Effector memory CD8-positive, alpha-beta T cell (primary cell): Measurements from ENCODE around the gene SNAP47.

ENCODE experiments used
- ATAC-seq: fragments of 150-1000 bp; cut with Tn5 transposase; replicated peaks from 2 replicates; pipeline ENCODE4 v1.10.0; 2021; ENCODE audit warnings: mild to moderate bottlenecking, moderate library complexity
- DNase-seq, 3 experiments: peaks; one replicate each; pipeline ENCODE4 v3.0.0; 2021
- H3K27ac Mint-ChIP-seq, 2 donors: one replicate each; pipeline ENCODE4 v1.8.0; 2022; ENCODE audit warnings: mild to moderate bottlenecking in 2 of 2, mixed read lengths in 2 of 2, moderate library complexity in 2 of 2
- H3K27me3 Mint-ChIP-seq, 2 donors: one replicate each; pipeline ENCODE4 v1.8.0; 2022; ENCODE audit warnings: mixed read lengths in 2 of 2
- H3K36me3 Mint-ChIP-seq: one replicate; pipeline ENCODE4 v1.8.0; 2022; ENCODE audit warnings: mild to moderate bottlenecking, moderate library complexity, mixed read lengths; ENCODE audit not compliant: insufficient read depth
- H3K4me1 Mint-ChIP-seq, 2 donors: one replicate each; pipeline ENCODE4 v1.8.0; 2022; ENCODE audit warnings: low read depth in 2 of 2, mixed read lengths in 2 of 2
- H3K4me3 Mint-ChIP-seq, 2 donors: one replicate each; pipeline ENCODE4 v1.8.0; 2022; ENCODE audit warnings: mild to moderate bottlenecking in 2 of 2, mixed read lengths in 2 of 2, moderate library complexity in 2 of 2
- H3K9me3 Mint-ChIP-seq, 2 donors: one replicate each; pipeline ENCODE4 v1.8.0; 2022; ENCODE audit warnings: mixed read lengths in 2 of 2

SNAP47 gene

DNA sequence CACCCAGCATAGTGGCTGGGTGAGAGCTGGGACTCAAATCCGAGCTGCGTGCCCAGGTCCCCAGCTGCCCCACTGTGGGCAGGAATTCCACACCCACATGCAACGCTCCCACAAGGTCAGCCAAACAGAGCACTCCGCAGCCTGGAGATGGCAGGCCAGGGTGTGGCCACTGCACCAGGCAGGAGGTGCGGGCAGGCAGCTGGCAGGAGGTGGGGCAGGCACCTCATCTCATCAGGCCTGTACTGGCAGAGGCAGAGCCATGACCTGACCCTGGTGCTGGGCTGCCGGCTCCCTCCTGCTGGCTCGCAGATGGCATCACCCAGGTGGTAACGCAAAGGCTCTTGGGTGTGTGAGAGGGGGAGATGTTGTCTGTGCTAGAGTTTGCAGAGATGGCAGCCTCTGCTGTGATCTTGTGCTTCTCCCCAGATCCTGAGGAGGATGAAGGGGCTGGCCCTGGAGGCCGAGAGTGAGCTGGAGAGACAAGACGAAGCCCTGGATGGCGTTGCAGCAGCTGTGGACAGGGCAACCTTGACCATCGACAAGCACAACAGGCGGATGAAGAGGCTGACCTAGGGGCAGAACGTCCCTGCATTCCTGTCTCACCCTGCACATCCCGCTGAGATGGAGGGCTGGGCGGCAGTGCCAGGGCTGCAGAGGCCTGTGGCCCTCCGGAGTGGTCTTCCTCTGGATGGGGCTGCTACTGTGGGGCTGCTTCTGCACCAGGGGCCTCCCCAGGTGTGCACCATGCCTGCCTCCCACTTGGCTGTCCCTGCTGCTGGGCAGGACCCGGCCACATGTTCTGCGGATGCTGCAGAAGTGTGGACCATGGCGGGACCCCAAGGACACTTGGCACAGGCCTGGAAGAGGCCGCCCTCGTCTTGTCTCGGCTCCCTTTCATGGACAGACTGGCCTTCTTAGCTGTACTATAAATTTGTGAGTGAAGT, 45.1 kb downstream of the SNAP47 start:
- H3K36me3 Mint-ChIP-seq = peaks cover 8% of the 10 kb centered on the region

DNA sequence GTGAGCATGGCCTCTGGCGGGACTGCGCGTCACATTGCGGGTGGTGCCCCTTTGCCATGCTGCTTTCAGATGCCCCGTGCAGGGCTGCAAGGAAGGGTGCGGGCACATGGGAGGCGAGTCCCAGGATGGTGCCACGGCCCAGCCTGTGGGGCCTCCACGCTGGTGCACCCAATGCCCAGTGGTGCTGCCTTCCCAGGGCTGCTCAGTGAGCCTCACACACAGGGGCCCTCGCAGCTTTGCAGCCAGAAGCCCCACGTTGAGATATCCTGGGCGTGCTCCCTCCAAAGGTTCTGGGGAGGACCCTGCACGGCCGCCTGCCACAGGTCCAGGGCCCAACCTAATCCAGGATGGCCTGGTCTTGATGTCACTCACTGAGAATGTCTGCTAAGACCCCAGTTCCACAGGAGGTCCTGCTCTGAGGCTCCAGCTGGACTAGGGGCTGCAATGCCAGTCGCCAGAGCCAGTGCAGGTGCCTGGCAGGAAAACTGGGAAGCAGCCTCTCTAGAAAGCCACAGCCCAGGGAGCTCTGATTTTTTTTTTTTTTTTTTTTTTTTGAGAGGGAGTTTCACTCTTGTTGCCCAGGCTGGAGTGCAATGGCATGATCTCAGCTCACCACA, 46.2 kb downstream of the SNAP47 start:
- H3K27me3 Mint-ChIP-seq = no peaks in the 10 kb centered on the region

More for the DNA sequence above, 45.1 kb downstream of the SNAP47 start:
- Mint-ChIP-seq H3K27ac (no peak overlapping the region), H3K4me1 (peaks cover 9 to 16% of the 10 kb centered on the region in 2 donors), H3K9me3 (no peaks in the 10 kb centered on the region), H3K4me3 (no peak overlapping the region), H3K27me3 (no peaks in the 10 kb centered on the region)
- no peak for ATAC-seq
- no peak for DNase-seq

GRCh38 chr1:227782226-227782625, 47.0 kb downstream of the SNAP47 start:
- Mint-ChIP-seq H3K9me3 (no peaks in the 10 kb centered on the region), H3K27ac (no peak overlapping the region), H3K4me3 (no peak overlapping the region), H3K4me1 (peaks cover 10 to 11% of the 10 kb centered on the region in 2 donors), H3K27me3 (no peaks in the 10 kb centered on the region), H3K36me3 (peaks cover 14% of the 10 kb centered on the region)
- DNase-seq (no peak), ATAC-seq (no peak)

More for the DNA sequence above, 46.2 kb downstream of the SNAP47 start:
- Mint-ChIP-seq H3K4me1 (peaks cover 10 to 11% of the 10 kb centered on the region in 2 donors), H3K4me3 (no peak overlapping the region), H3K27ac (no peak overlapping the region), H3K9me3 (no peaks in the 10 kb centered on the region), H3K36me3 (peaks cover 11% of the 10 kb centered on the region)
- no peak for DNase-seq
- no peak for ATAC-seq

GRCh38 chr1:227785094-227785804, 50.0 kb downstream of the SNAP47 start:
- ATAC-seq (no peak), DNase-seq (no peak)
- Mint-ChIP-seq H3K27me3 (no peaks in the 10 kb centered on the region), H3K9me3 (no peaks in the 10 kb centered on the region), H3K36me3 (peaks cover 31% of the 10 kb centered on the region), H3K4me3 (no peak overlapping the region), H3K27ac (no peak overlapping the region), H3K4me1 (peaks cover 14 to 20% of the 10 kb centered on the region in 2 donors)

GRCh38 chr1:227785805-227786671, 50.8 kb downstream of the SNAP47 start:
- DNase-seq (no peak), ATAC-seq (no peak)
- Mint-ChIP-seq H3K9me3 (no peaks in the 10 kb centered on the region), H3K4me3 (peak overlapping the region; percentile 83), H3K36me3 (peaks cover 26% of the 10 kb centered on the region), H3K27ac (no peak overlapping the region), H3K27me3 (no peaks in the 10 kb centered on the region), H3K4me1 (peaks cover 14 to 20% of the 10 kb centered on the region in 2 donors)

DNA sequence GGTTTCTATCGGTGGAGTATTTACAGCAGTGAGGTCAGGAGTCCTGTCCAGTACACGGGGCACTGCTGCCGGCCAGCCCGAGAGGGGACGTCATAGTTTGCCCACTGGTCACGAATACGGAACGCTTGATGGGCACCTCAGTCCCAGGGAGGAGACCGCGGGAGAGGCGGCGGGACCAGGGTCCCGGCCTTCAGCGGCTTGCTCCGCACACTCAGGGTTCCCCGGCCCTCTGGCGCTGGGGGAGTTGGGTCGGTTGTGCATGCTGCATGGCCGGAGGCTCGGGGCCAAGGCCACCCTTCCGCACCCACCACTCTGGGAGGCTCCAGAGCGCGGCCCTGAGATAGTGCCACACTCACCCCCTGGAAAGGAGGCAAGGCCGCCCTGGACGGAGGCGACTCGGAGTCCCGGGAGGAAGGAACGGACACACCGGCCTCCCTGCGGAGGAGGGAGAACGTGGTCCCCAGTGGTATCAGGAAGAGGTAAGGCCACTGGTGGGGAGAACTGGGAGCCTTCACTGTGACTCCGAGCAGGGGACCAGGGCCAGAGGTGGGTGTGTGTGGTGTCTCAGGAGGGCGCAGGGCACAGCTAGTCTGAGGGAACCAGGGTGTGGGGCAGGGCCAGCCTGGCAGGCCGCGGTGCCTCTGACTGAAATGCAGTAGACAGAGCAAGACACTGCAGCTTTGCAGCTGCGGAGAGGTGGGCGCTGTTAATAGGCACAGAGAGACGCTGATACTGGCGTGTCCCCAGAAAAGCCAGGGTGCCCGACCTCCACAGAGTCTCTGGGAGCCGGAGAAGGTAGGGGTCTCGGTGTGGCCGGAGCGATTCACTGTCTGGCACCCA, 51.7 kb downstream of the SNAP47 start:
- Mint-ChIP-seq H3K27ac (peak overlapping the region; percentile 75 to 79), H3K27me3 (no peaks in the 10 kb centered on the region), H3K36me3 (peaks cover 23% of the 10 kb centered on the region), H3K4me3 (peak overlapping the region; percentile 83), H3K4me1 (peaks cover 14 to 20% of the 10 kb centered on the region in 2 donors), H3K9me3 (no peaks in the 10 kb centered on the region)
- no peak for DNase-seq
- ATAC-seq = no peak

DNA sequence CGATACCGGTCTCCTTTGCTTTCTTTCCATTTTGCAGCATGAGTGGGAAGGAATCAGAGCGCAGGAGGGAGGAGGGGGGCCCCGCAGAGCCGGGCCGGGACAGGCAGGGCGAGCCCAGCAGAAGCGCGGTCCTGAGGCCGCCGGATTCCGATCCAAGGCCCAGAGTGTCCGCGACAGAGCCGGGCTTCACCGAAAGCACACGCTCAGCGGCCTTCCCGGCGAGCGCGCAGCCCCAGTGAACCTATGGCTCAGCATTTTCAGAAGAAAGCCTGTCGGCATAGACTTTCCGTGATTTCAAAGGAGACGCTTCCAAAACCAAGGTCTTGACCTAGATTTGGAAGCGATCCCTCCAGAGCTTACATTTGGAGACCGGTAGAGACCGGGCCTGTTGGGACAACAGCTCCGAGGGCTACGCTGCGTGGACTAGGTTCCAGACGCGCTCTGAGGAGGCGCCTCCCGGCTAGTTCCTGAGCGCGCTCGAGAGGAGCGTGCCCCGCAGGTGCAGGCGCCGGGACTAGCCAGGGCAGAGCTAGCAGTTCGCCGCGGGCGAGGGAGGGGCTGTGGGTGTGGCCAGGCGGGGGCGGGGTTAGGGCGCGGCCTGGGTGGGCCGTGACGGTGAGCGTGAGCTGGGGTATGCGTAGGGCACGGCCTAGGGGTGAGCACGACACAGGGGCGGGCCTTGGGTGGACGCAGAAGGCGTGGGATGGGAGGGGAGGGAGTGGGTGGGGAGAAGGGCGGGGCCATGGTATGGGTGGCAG, 52.5 kb downstream of the SNAP47 start:
- Mint-ChIP-seq H3K27me3 (no peaks in the 10 kb centered on the region), H3K9me3 (no peaks in the 10 kb centered on the region), H3K4me1 (peaks cover 14 to 22% of the 10 kb centered on the region in 2 donors), H3K27ac (peak overlapping the region; percentile 75 to 79), H3K36me3 (peaks cover 23% of the 10 kb centered on the region), H3K4me3 (peak overlapping the region; percentile 83)
- ATAC-seq (peak; percentile 90), DNase-seq (peak; percentile 80 to 87 (median 83))

DNA sequence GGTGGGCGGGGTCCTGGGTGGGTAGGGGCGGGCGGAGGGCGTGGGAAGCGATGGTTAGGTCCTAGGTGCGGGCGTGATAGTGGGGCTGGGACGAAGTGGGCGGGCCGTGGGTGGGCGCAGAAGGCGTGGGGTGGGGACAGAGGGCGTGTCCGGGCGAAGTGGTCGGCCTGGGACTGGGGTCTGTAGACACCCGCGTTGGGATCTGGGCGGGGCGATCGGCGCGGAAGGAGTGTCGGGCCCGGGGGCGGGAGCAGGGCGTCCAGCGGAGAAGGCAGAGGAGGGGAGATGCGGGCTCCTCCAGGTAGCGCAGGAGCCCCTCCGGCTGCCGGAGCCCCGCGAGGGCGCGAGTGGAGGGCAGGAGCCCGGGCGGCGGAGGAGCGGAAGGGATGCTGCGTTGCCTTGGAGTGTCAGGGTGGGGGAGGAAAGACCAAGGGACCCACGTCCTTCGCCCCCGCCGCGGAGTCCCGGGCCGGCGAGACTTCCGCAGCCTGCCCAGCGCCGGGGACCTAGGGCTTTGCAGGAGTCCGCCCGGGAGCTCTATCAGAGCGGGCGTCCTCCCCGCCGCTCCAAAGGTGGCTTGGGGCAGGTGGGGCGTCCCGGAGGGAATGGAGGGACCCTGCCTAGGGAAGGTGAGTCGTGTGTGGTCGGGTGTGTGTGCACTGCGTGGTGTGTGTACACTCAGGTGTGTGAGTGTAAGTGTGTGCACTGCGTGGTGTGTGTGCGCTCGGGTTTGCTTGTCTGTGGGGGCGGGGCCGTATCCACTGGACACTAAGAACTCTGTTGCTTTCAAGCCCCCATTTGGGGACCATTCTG, 53.2 kb downstream of the SNAP47 start:
- Mint-ChIP-seq H3K36me3 (peaks cover 23% of the 10 kb centered on the region), H3K27ac (peak overlapping the region; percentile 75 to 79), H3K9me3 (no peaks in the 10 kb centered on the region), H3K4me1 (peaks cover 14 to 22% of the 10 kb centered on the region in 2 donors), H3K4me3 (peak overlapping the region; percentile 83), H3K27me3 (no peaks in the 10 kb centered on the region)
- DNase-seq (peak; percentile 58 to 63 (median 61)), ATAC-seq (peak; percentile 59)

DNA sequence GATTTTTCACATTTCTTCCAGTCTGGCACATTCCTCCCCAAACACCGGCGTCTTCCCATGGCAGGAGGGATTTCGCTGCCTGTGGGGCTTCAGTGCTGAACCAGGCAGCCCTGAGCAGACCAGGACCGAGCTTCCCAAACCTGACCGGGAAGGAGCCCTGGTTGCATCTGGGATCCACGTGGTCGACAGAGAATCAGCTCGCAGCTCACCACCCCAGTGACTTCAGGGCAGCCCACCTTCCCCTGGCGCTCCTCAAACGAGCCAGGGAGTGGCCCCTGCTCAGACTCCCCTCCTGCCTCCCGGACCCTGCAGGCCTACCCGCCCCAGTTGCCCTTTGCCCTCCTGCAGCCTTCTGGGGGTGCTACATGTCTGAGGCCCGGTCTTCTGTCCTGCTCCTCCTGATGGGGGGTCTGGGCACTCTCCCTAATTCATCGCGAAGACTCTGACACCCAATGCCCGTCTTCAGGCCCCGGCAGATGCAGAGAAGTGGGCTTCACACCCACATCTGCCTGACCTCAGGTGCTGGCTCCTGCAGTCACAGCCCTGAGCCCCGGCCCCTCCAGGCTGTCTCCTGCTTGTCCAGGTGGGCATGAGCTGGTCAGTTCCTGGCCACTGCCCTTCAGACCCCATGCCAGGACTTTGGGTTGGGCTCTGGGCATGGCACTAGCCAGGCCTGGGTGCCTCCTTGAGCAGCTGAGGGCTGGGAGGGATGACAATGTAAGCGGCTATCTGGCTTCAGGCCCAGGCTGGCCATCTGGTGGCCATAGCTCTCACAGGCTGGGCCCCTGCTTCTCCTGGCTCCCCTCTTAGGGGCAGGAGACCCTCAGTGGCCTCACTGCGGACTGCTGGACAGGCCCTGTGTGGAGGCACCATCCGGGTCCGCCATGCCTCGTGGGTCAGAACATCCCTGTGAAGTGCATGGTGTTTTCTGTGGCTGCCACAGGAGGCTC, 54.1 kb downstream of the SNAP47 start:
- no peak for ATAC-seq
- H3K27ac Mint-ChIP-seq = peak overlapping the region in 1 of 2 donors; percentile 79
- H3K9me3 Mint-ChIP-seq = no peaks in the 10 kb centered on the region
- H3K36me3 Mint-ChIP-seq = peaks cover 23% of the 10 kb centered on the region
- no peak for DNase-seq
- peaks cover 0 to 6% of the 10 kb centered on the region in 2 donors for H3K27me3 Mint-ChIP-seq
- H3K4me3 Mint-ChIP-seq = peak overlapping the region; percentile 83
- peaks cover 14 to 22% of the 10 kb centered on the region in 2 donors for H3K4me1 Mint-ChIP-seq

- H3K36me3 Mint-ChIP-seq = peaks cover 23% of the 10 kb centered on the region
- H3K27me3 Mint-ChIP-seq = peaks cover 0 to 11% of the 10 kb centered on the region in 2 donors
- peak overlapping the region in 1 of 2 donors; percentile 83 for H3K4me3 Mint-ChIP-seq
- H3K4me1 Mint-ChIP-seq = peaks cover 14 to 22% of the 10 kb centered on the region in 2 donors
- no peaks in the 10 kb centered on the region for H3K9me3 Mint-ChIP-seq
- no peak for DNase-seq
- ATAC-seq = no peak
- peak overlapping the region in 1 of 2 donors; percentile 79 for H3K27ac Mint-ChIP-seq
Measured at GRCh38 chr1:227790034-227790400, 54.8 kb downstream of the SNAP47 start.
